Measurements from ENCODE around the gene GTF2F2. TPM values are rescaled to one million over a fixed set of nuclear protein-coding genes. Genes with fewer than 3 reads are reported as not detected.

The GTF2F2 gene
- total and polyA plus RNA-seq, 2 donors (not counting 1 experiment from before 2014, with no cell fraction given) = 5.9 to 19.6 TPM

GRCh38 chr13:45162194-45162593 lies 41.9 kb downstream of the GTF2F2 start:
- H3K4me1 Mint-ChIP-seq = peaks cover 4% of the 10 kb centered on the region
- WGBS (ENCODE audit: insufficient coverage) = no CpG with 5 or more reads among the region's 1 CpG
- Histone ChIP-seq H3K27ac (ENCODE audit: low read length in 2 of 2) (no peak overlapping the region), H3K4me1 (ENCODE audit: control insufficient read depth in 2 of 2, insufficient read depth in 2 of 2, low read length in 2 of 2) (peaks cover 0 to 3% of the 10 kb centered on the region in 2 donors), H2AFZ (ENCODE audit: insufficient read depth, low read depth, low read length, poor library complexity, severe bottlenecking) (no peak overlapping the region), H3K36me3 (replicated peaks in 1 of 2; ENCODE audit: control extremely low read depth in 1 of 2, control insufficient read depth in 1 of 2, extremely low read depth in 1 of 2, insufficient read depth in 2 of 2, low read length in 1 of 2) (peaks cover 8 to 31% of the 10 kb centered on the region in 2 experiments), H3K79me2 (ENCODE audit: control insufficient read depth, insufficient read depth, low read length) (peaks cover 3% of the 10 kb centered on the region), H3K9ac (ENCODE audit: low read length) (no peak overlapping the region), H3K4me3 (ENCODE audit: control extremely low read depth in 1 of 5, extremely low read depth in 1 of 5, insufficient read depth in 1 of 5, low read depth in 2 of 5, low read length in 4 of 5) (no peak overlapping the region), H3K27me3 (replicated peaks in 1 of 4; ENCODE audit: control extremely low read depth in 1 of 4, control insufficient read depth in 3 of 4, insufficient read depth in 4 of 4, low read length in 3 of 4) (no peaks in the 10 kb centered on the region), H4K20me1 (ENCODE audit: control insufficient read depth, insufficient read depth, low read length, poor library complexity, severe bottlenecking) (no peaks in the 10 kb centered on the region), H3K4me2 (replicated peaks; ENCODE audit: low read depth, low read length, poor library complexity, severe bottlenecking) (no peak overlapping the region), H3K9me3 (ENCODE audit: control extremely low read depth in 1 of 3, control insufficient read depth in 2 of 3, insufficient read depth in 1 of 3, low read length in 2 of 3) (peaks cover 0 to 12% (median 3%) of the 10 kb centered on the region in 3 donors)
- no peaks in the 10 kb centered on the region for H3K27me3 Mint-ChIP-seq
- peaks cover 2% of the 10 kb centered on the region for H3K9me3 Mint-ChIP-seq (ENCODE audit: insufficient read depth)
- intact Hi-C loops (cut with micrococcal nuclease) = no loop called here
- H3K27ac Mint-ChIP-seq = no peak overlapping the region
- no peak overlapping the region for H3K4me3 Mint-ChIP-seq
- DNase-seq = no peak
- CTCF ChIA-PET = interaction anchor here (0.7 kb wide), 1 partner anchor 118 kb away, joined by 3 read pairs; no protein-coding TSS in a partner anchor
- POLR2A ChIA-PET = no interaction called here
- no peak for TF ChIP-seq CTCF (IDR thresholded peaks at IDR 0.05)
- no peak for TF ChIP-seq EZH2 (IDR thresholded peaks at IDR 0.05; ENCODE audit: borderline replicate concordance, insufficient read depth, low read depth, low read length, poor library complexity, severe bottlenecking)
- ATAC-seq (ENCODE audit: low read depth) = no peak

GRCh38 chr13:45162821-45163220 lies 42.5 kb downstream of the GTF2F2 start:
- Histone ChIP-seq H3K4me1 (ENCODE audit: control insufficient read depth in 2 of 2, insufficient read depth in 2 of 2, low read length in 2 of 2) (peaks cover 0 to 3% of the 10 kb centered on the region in 2 donors), H3K9ac (ENCODE audit: low read length) (no peak overlapping the region), H3K27me3 (replicated peaks in 1 of 4; ENCODE audit: control extremely low read depth in 1 of 4, control insufficient read depth in 3 of 4, insufficient read depth in 4 of 4, low read length in 3 of 4) (no peaks in the 10 kb centered on the region), H3K4me2 (replicated peaks; ENCODE audit: low read depth, low read length, poor library complexity, severe bottlenecking) (no peak overlapping the region), H3K36me3 (replicated peaks in 1 of 2; ENCODE audit: control extremely low read depth in 1 of 2, control insufficient read depth in 1 of 2, extremely low read depth in 1 of 2, insufficient read depth in 2 of 2, low read length in 1 of 2) (peaks cover 5 to 24% of the 10 kb centered on the region in 2 experiments), H3K4me3 (ENCODE audit: control extremely low read depth in 1 of 5, extremely low read depth in 1 of 5, insufficient read depth in 1 of 5, low read depth in 2 of 5, low read length in 4 of 5) (no peak overlapping the region), H3K9me3 (ENCODE audit: control extremely low read depth in 1 of 3, control insufficient read depth in 2 of 3, insufficient read depth in 1 of 3, low read length in 2 of 3) (peaks cover 0 to 7% (median 2%) of the 10 kb centered on the region in 3 donors), H3K27ac (ENCODE audit: low read length in 2 of 2) (no peak overlapping the region), H3K79me2 (ENCODE audit: control insufficient read depth, insufficient read depth, low read length) (peaks cover 3% of the 10 kb centered on the region), H2AFZ (ENCODE audit: insufficient read depth, low read depth, low read length, poor library complexity, severe bottlenecking) (no peak overlapping the region), H4K20me1 (ENCODE audit: control insufficient read depth, insufficient read depth, low read length, poor library complexity, severe bottlenecking) (no peaks in the 10 kb centered on the region)
- ChIA-PET CTCF (interaction anchor here (0.7 kb wide), 1 partner anchor 117 kb away, joined by 3 read pairs; no protein-coding TSS in a partner anchor), POLR2A (no interaction called here)
- Mint-ChIP-seq H3K27me3 (no peaks in the 10 kb centered on the region), H3K27ac (no peak overlapping the region), H3K4me3 (no peak overlapping the region), H3K4me1 (peaks cover 4% of the 10 kb centered on the region), H3K9me3 (ENCODE audit: insufficient read depth) (peaks cover 2% of the 10 kb centered on the region)
- no CpG with 5 or more reads among the region's 1 CpG for WGBS (ENCODE audit: insufficient coverage)
- TF ChIP-seq CTCF (IDR thresholded peaks at IDR 0.05) = no peak
- TF ChIP-seq EZH2 (IDR thresholded peaks at IDR 0.05; ENCODE audit: borderline replicate concordance, insufficient read depth, low read depth, low read length, poor library complexity, severe bottlenecking) = no peak
- DNase-seq = no peak
- ATAC-seq (ENCODE audit: low read depth) = no peak
- intact Hi-C loops (cut with micrococcal nuclease) = no loop called here
